GM18520 (cell line): ENCODE data around the gene MED25.
"Not testable (repeated sequence)": the region's sequence is repeated elsewhere in the genome, so short reads cannot be mapped to it uniquely, and the experiment has no call there.

ENCODE experiments used
- ATAC-seq: cut with Tn5 transposase; IDR thresholded peaks from one replicate; pipeline ENCODE4 v1.9.1; 2021; ENCODE audit not compliant: unreplicated experiment

Gene MED25

DNA sequence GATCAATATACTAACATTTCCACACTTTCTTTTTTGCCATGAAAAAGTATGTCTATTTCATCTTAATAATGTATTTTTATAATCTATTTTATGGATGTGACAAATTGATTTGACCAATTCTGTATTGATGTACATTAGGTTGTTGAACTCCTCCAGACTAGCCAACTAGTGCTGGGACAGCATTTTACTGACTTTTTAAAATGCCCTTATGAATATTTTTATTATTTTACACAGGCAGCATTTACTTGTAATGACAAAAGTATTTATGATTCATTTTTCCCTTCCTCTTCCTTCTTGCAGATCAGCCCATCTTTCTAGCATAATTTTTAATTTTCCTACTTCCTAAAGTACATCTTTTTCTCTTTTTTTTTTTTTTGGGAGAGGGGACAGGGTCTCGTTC is 4.1 kb upstream of the MED25 start:
- ATAC-seq: no peak

DNA sequence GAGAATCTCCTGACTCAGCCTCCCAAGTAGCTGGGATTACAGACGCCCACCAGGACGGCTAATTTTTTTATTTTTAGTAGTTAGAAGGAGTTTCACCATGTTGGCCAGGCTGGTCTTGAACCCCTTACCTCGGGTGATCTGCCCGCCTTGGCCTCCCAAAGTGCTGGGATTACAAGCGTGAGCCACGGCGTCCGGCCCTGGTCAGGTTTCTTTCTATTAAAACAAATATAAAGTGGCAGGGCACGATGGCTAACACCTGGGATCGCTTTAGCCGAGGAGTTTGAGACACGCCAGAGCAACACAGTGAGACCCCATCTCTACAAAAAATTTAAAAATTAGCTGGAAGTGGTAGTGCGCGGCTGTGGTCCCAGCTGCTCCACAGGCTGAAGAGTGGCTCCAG is 1.5 kb upstream of the MED25 start:
- no peak for ATAC-seq

DNA sequence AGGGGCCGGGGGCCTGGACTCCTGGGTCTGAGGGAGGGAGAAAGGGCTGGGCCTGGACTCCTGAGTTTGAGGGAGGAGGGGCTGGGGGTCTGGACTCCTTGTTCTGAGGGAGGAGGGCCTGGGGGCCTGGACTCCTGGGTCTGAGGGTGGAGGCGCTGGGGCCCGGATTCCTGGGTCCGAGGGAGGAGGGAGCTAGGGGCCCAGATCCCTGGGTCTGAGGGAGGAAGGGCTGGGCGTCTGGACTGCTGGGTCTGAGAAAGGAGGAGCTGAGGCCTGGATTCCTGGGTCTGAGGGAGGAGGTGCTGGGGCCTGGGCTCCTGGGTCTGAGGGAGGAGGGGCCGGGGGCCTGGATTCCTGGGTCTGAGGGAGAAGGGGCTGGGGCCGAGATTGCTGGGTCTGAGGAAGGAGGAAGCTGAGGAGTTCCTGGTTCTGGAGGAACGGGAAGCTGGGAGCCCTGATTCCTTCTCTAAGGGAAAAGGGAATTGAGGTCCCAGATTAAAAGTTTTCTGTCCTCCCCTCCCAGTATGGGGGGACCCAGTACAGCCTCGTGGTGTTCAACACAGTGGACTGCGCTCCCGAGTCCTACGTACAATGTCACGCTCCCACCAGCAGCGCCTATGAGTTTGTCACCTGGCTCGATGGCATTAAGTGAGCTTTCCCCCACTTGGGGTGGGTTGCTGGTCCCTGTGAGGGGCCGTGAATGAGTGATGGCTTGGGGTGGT is 721 bp downstream of the MED25 start:
- ATAC-seq: no peak

DNA sequence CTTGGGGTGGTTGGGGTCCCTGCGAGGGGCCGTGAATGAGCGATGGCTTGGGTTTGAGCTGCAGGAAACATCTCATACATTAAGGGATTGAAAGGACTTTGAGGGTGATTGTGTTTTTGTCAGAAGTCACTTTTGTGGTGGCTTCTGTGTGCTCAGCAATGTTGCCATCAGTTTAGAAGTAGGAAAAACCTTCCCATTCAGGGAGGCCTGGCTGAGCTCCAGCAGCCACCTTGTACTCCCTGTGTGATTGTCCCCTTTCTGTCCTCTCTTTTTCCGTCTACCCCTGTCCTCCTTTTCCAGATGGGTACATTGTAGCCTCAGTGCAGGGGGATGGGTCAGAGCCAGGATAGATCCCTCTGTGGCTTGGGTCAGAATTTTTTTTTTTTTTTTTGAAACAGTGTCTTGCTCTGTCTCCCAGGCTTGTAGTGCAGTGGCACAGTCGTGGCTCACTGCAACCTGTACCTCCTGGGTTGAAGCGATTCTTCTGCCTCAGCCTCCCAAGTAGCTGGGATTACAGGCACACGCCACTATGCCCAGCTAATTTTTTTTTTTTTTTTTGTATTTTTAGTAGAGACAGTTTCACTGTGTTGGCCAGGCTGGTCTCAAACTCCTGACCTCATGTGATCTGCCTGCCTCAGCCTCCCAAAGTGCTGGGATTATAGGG is 1.5 kb downstream of the MED25 start:
- not testable (repeated sequence) for ATAC-seq

DNA sequence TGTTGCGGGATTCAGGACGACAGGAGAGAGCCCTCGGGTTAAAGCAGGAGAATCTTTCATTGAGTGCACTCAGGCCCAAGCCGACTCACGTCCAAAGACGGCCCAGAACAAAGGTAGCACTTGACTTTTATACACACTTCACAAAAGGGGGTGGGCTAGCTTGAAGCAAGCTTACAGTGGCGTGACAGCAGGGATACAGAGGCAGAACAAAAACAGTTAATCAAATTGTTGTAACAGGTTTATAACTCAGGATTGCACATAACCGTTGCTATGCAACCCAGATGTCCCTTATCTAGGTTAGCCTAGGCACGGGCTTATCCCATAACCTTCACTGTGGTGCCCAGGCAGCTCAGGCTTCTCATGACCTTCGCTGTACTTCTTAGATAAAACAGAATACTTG is 2.0 kb downstream of the MED25 start:
- ATAC-seq: no peak

DNA sequence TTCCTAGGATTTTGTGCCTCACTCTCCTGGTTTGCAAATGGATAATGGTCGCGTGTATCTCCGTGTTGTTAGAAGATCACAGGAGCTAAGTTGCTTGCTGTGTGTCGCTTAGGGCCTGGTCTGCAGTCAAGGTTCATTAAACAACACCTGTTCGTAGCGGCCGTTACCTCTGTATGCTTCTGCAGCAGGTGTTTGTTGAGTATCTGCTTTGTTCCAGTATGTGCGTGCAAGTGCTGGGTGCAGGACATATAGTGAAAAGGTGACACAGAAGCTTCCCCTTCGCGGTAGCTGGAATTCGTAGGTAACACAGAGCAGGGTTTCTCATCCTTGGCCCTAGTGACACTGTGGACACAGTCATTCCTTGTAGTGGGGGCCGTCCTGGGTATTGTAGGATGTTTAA is 5.4 kb downstream of the MED25 start:
- ATAC-seq: no peak

DNA sequence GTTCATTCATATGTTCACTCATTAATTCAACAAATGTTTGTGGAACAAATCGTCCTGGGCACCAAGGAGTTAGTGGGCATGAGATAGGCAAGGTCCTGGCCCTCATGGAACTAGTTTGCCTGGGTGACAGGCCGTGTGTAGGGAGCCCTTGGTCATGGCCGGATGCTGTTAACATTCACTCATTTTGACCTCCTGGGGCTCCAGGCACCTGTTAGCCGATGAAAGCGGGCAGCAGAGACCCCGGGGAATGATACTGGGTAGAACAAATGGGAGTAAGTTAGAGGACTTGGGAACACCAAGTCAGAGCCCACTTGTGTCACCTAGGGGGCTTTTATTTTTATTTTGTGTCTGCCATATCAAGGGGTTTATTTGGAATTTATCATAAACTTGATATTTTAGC is 6.6 kb downstream of the MED25 start:
- no peak for ATAC-seq

DNA sequence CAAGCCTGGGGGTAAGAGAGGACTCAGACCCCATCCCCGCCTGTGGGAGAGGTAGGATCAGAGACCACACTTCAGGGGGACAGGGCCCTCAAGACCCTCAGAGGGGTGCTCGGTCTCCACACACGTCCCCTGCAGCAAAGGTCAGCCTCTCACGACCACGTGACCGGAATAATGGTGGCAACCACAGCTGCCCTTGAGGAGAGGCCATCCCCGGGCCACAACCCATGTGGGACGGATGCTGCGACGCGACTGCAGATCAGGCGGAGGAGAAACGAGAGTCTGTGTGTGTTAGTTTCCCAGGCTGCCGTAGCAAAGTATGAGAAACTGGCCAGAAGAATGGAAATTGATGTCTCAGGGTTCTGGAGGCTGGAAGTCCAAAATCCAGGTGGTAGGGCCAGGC is 8.9 kb downstream of the MED25 start:
- no peak for ATAC-seq

DNA sequence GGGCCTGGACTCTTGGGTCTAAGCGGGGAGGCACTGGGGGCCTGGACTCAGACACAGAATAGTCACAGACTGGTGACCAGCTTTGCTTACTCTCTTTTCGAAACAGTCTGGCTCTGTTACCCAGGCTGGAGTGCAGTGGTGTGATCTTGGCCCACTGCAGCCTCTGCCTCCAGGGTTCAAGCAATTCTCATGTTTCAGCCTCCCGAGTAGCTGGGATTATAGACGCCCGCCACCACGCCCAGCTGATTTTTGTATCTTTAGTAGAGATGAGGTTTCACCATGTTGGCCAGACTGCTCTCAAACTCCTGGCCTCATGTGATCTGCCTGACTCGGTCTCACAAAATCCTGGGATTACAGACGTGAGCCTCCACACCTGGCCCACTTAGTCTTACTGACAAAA is 11.1 kb downstream of the MED25 start:
- no peak for ATAC-seq

DNA sequence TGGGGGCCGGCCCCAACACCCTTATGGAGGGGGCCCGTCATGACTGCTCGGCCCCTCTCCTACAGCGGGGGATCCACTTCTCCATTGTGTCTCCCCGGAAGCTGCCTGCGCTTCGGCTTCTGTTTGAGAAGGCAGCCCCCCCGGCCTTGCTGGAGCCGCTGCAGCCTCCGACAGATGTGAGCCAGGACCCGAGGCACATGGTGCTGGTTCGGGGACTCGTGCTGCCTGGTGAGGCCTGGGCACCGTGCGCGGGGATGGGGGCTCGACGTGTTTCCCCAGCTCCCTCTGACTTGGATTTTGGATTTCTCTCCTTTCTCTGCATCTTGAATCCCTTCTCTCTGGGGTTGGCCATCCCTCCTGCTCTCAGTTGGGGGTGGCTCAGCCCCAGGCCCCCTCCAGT is 11.6 kb downstream of the MED25 start:
- no peak for ATAC-seq

DNA sequence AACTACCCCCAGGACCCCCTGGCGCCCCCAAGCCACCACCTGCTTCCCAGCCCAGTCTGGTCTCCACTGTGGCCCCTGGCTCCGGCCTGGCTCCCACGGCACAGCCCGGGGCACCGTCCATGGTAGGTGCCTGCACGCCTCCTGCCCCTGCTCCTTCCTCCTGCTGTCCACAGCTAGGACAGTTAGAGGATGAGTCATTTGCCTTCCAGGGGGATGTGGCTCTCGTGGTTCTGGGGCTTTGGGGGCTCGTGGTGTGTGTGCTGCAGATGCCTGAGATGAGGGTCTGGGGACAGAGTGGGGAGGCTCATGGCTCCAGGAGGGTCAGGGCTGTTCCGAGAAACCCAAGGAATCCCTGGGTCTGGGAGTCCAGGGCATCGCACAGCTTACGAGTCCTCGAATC is 12.7 kb downstream of the MED25 start:
- ATAC-seq: no peak

DNA sequence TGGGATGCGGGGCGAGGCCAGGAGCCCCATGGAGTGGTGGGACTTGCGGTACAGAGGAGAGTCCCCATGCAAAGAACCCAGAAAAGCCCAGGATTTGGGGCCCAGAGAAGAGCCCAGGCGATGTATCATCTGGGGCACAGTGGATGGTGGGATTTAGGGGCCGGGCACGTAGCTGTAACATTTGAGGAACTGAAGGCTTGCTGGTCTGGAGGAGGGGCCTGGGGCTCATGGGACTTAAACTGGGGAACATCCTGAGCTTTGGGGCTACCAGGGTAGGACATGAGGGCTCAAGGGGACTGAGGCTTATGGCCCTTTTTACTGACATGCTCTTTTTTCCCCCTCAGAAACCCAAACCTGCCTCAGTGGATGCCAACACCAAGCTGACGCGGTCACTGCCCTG is 13.5 kb downstream of the MED25 start:
- no peak for ATAC-seq

DNA sequence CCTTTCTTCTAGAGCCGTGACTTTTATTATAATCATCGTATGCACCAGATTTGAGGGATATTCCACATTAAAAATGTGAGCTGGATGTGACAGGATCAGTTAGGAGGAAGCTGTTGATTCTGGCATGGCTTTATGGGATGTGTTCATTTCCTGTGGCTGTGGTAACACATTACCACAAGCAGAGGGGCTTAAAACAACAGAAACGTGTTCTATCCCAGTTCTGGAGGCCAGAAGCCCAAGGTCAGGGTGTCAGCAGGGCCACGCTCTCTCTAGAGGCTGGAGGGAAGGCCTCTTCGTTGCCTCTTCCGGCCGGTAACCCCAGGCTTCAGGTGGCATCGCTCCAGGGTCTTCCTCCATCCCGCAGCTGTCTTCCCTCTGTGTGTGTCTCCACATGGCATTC is 14.5 kb downstream of the MED25 start:
- no peak for ATAC-seq

DNA sequence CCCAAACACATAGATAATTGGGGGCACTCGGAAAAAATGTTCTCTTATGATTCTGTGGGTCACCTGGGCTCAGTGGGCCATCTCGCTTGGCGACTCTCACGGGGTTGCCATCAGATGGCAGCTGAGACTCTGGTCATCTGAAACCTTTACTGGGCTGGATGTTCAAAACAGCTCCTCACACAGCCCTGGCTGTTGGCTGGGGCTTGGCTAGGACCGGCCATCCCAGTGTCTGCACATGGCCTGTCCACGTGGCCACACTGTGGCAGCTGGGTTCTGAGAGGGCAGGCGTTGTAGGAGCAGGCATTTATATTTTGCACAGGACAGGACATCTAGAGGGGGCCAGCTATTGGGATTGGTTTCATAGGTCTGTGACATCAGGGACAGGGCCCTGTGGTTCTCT is 15.5 kb downstream of the MED25 start:
- ATAC-seq: no peak

DNA sequence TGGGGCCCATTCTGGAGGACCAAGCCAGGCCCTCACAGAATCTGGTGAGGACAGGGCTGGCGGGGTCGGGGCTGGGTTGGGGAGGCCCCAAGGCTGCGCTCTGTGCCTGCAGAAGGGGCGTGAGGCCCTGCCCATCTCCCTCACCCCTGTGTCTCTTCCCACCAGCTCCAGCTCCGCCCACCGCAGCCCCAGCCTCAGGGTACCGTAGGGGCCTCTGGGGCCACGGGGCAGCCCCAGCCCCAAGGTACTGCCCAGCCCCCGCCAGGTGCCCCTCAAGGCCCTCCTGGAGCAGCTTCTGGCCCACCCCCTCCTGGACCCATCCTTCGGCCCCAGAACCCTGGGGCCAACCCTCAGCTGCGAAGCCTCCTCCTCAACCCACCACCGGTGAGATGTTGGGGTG is 17.5 kb downstream of the MED25 start:
- no peak for ATAC-seq

DNA sequence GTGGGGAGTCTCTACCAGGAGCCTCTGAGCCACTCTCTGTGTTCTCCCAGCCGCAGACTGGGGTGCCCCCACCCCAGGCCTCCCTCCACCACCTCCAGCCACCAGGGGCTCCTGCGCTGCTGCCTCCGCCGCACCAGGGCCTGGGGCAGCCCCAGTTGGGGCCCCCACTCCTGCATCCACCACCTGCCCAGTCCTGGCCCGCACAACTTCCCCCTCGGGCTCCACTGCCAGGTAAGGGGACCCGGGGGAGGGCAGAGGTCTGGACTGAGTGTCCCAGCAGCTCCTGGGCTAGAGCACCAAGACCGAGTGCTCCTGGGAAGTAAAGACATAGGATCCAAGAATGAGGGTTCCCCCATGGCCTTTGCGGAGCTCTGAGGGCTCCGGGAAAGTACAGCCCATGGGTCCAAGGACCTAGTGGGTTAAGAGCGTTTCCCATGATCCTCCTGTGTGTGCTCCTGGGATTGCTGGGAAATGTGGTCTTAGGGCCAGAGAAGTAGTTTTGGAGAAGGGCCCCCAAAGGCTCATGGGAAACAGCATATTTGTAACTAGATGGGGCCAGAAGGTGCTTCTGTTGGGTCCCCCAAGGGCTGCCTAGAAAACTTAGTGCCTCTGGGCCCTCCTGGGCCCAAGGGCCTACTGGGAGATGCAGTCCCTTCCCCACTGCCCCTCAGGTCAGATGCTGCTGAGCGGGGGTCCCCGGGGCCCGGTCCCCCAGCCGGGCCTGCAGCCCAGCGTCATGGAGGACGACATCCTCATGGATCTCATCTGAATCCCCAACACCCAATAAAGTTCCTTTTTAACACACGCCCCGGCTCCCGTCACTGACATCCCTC is 18.3 kb downstream of the MED25 start:
- ATAC-seq: no peak

DNA sequence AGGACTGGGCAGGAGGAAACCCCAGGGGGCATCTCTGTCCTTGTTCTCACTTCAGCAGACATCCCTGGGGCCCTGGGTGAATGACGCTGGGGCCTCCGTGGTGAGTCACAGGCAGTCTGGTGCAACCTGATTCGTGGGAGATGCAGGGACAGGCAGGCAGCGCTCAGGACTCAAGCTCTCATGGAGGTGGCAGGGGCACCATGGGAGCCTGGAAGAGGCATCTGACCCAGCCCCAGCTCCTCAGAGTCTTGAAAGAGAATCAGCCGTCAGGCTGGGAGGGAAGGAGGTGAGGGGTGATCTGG is 18.9 kb downstream of the MED25 start:
- no peak for ATAC-seq

DNA sequence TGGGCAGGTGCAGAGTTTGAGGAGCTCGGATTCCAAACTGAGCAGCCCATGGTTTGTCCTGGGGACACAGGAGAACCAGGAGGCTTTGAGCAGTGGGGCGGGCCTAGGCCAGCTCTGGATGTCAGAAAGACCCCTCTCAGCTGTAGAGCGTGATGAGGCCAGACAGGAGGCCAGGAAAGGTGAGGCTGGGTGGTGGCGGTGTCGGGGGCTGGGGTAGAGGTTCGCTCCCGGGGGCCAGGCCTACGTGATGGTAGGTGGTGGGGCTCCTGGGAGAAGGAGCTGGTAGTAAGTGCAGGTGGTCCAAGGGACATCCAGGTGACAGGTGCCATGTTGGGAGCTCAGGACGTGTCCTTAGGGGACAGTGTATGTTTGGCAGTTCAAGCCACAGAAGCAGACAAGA is 19.3 kb downstream of the MED25 start:
- no peak for ATAC-seq

DNA sequence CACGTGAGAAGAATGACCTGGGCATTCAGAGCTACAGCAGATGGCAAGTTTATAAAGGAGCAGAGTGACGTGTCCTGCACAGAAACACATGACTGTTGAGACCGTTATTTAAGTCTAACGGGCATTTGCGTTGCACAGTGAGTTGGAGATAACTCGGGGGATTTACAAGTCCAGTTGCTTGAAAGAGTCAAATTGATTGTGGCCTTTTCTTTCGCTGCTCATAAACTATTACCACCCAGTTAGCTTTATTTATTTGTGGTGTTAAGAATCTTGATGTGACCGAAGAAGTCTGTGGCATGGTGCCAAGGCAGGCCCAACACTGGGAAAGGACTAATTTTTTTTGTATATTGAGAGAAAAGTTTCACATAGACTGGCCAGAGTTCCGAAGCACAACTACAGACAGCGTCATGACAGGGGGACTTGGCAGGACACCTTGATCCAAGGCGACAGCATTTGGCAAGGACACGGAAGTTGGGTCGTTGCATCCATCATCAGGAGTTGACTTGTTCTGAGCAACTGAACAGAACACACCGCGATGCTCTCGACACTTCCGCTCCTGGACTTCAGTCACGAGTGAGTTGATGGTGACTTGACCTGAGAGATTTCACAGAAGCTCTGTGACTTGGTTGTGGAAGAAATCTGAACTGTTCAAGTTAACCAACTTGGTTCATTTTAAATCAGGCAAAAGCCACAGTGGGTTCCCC is 20.9 kb downstream of the MED25 start:
- ATAC-seq: no peak

DNA sequence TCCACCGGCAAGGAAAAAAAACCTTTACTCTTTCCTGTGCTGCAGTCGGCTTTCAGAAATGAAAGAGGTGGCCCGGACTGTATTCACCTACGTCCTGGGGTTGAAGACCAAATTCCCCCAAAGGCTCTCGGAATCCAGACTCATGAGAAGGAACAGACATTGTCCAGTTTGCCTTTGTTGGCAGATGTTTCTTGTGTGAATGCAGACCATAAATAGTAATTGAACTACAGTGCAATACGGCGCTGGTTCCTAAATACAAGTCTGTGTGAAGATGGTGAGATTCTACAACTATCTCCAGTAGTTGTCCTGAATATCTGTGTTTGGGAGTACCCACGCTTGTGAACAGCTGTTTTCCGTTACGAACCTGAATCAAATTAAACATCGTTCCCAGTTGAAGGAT is 21.6 kb downstream of the MED25 start:
- no peak for ATAC-seq

DNA sequence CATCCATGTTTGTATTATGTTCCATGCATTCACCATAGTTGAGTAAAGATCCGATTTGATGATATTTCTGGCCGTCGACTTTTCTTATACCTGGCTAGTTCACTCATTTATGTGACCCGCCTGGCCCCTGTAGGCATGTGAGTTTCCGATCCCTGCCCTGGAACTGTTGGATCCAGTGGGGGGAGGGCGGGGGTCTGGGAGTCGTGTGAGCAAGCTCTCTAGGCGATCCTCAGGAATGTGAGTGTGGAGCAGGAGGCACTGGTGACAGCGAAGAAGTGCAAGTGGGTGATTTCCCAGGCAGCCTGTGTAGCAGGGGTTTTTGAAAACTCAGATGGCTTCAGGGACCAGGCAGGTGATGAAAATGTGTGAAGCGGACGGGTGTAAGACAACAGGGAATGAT is 22.2 kb downstream of the MED25 start:
- no peak for ATAC-seq

DNA sequence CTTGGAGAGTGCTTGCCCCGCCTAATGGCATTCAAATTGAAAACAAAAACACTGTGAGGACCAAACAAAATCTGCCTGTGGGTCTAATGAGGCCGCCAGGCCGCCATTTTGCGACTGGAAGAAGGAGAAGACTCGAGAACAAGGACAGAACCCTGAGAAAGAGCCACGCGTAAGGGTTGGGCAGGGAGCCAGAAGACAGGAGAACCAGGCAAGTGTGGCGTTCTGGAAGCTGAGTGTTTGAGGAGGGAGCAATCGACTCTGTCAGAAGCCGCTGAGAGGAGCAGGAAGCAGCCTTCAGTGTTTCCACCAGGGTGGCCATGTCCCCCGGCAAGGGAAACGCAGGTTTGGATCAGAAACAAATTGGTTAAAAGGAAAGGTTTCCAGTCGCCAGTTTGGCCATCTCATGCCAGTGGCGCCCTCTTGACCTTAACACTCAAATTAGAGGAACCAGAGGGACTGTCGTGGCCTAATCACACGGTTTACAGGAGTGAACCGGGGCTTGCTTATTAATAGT is 22.7 kb downstream of the MED25 start:
- ATAC-seq: no peak
